Activated T-cell treated with anti-CD3 and anti-CD28 coated beads for 24 hours (primary cell): Measurements from ENCODE around the gene TBX4.

ENCODE experiments used
- DNase-seq: peaks from one replicate; pipeline ENCODE4 v3.0.0-alpha.2; 2020; ENCODE audit warnings: low read depth

Gene TBX4

GRCh38 chr17:61465550-61466237 lies 13.5 kb downstream of the TBX4 start:
- DNase-seq, result no peak

- no peak for DNase-seq
Observed at GRCh38 chr17:61466246-61466645, 14.0 kb downstream of the TBX4 start.

- DNase-seq, result no peak
Observed at GRCh38 chr17:61467416-61468262, 15.4 kb downstream of the TBX4 start.

- DNase-seq, result no peak
Observed at GRCh38 chr17:61468263-61468907, 16.2 kb downstream of the TBX4 start.

- no peak for DNase-seq
Observed at GRCh38 chr17:61469474-61469873, 17.3 kb downstream of the TBX4 start.

GRCh38 chr17:61469949-61470348 lies 17.7 kb downstream of the TBX4 start:
- no peak for DNase-seq

GRCh38 chr17:61470530-61471136 lies 18.4 kb downstream of the TBX4 start:
- DNase-seq, result no peak

GRCh38 chr17:61474235-61474927 lies 22.2 kb downstream of the TBX4 start:
- no peak for DNase-seq

- no peak for DNase-seq
Observed at GRCh38 chr17:61474934-61475333, 22.7 kb downstream of the TBX4 start.

GRCh38 chr17:61475726-61476125 lies 23.5 kb downstream of the TBX4 start:
- no peak for DNase-seq

- no peak for DNase-seq
Observed at GRCh38 chr17:61476476-61477203, 24.4 kb downstream of the TBX4 start.

- DNase-seq, result no peak
Observed at GRCh38 chr17:61477204-61477834, 25.1 kb downstream of the TBX4 start.

- DNase-seq, result no peak
Observed at GRCh38 chr17:61478026-61478789, 26.0 kb downstream of the TBX4 start.

GRCh38 chr17:61478790-61479492 lies 26.7 kb downstream of the TBX4 start:
- no peak for DNase-seq

- no peak for DNase-seq
Observed at GRCh38 chr17:61479493-61480413, 27.5 kb downstream of the TBX4 start.

- DNase-seq, result no peak
Observed at GRCh38 chr17:61480414-61480807, 28.2 kb downstream of the TBX4 start.

GRCh38 chr17:61481421-61481820 lies 29.2 kb downstream of the TBX4 start:
- no peak for DNase-seq

GRCh38 chr17:61482467-61482866 lies 30.2 kb downstream of the TBX4 start:
- no peak for DNase-seq
